ENCODE measurements around the gene MMP11. TPM values are rescaled to one million over a fixed set of nuclear protein-coding genes. Genes with fewer than 3 reads are reported as not detected.
A peak's percentile ranks its signal among the peaks of the same experiment; 100 is the strongest.

Gene MMP11
- total and polyA plus RNA-seq, 2 of the 13 experiments (the other 11 are each of a cell fraction or from before 2014, with no cell fraction given), result 8.9 to 28.6 TPM

- TF ChIP-seq NONO (IDR thresholded peaks at IDR 0.05) (no peak), NONO (CRISPR knock-in tag; conservative IDR thresholded peaks at IDR 0.05) (peak; percentile 94), PCBP1 (IDR thresholded peaks at IDR 0.05; ENCODE audit: borderline replicate concordance, low read depth, low read length) (no peak), ZSCAN20 (CRISPR knock-in tag; IDR thresholded peaks at IDR 0.05; ENCODE audit: borderline replicate concordance) (no peak), ZNF3 (CRISPR knock-in tag; IDR thresholded peaks at IDR 0.05) (no peak), CBX1 (IDR thresholded peaks at IDR 0.05; ENCODE audit: low read depth) (no peak), RFXANK (CRISPR knock-in tag; IDR thresholded peaks at IDR 0.05) (no peak), MEIS2 (CRISPR knock-in tag; IDR thresholded peaks at IDR 0.05) (peak; percentile 91), ZNF275 (CRISPR knock-in tag; IDR thresholded peaks at IDR 0.05; ENCODE audit: borderline replicate concordance) (0 out of 2 replicates have a peak, but pooled peaks have one; percentile 49), ZNF772 (CRISPR knock-in tag; IDR thresholded peaks at IDR 0.05) (no peak), MTERF4 (CRISPR knock-in tag; IDR thresholded peaks at IDR 0.05) (no peak), ATF7 (IDR thresholded peaks at IDR 0.05) (no peak), ATF7 (CRISPR knock-in tag; IDR thresholded peaks at IDR 0.05) (0 out of 2 replicates have a peak, but pooled peaks have one; percentile 28), FOXA1 (IDR thresholded peaks at IDR 0.05) (peak; percentile 52; the same call in 1 of the 2 replicates), FOXA1 (CRISPR knock-in tag; IDR thresholded peaks at IDR 0.05) (peak; percentile 89), ZNF850 (CRISPR knock-in tag; conservative IDR thresholded peaks at IDR 0.05) (no peak), KDM4B (CRISPR knock-in tag; IDR thresholded peaks at IDR 0.05) (no peak; the same call in 1 of the 2 replicates), NCOR1 (IDR thresholded peaks at IDR 0.05; ENCODE audit: borderline replicate concordance, low read length) (peak; percentile 77; the same call in 1 of the 2 replicates), NR1H2 (CRISPR knock-in tag; IDR thresholded peaks at IDR 0.05; ENCODE audit: borderline replicate concordance, low read depth) (no peak), EED (CRISPR knock-in tag; IDR thresholded peaks at IDR 0.05) (no peak), MXD1 (CRISPR knock-in tag; IDR thresholded peaks at IDR 0.05) (0 out of 2 replicates have a peak, but pooled peaks have one; percentile 10), ZNF280D (CRISPR knock-in tag; IDR thresholded peaks at IDR 0.05) (peak; percentile 29; the same call in 1 of the 2 replicates), TRIM22 (IDR thresholded peaks at IDR 0.05) (no peak), CBX5 (CRISPR knock-in tag; IDR thresholded peaks at IDR 0.05; ENCODE audit: borderline replicate concordance) (peak; percentile 48; the same call in 1 of the 2 replicates), TMF1 (CRISPR knock-in tag; IDR thresholded peaks at IDR 0.05; ENCODE audit: low read depth) (no peak)
Measured at GRCh38 chr22:23774114-23774921, 1.7 kb downstream of the MMP11 start (continued).
